Skin of body (tissue), 2 donors: ENCODE measurements around the gene IL17RB. TPM values are rescaled to one million over a fixed set of nuclear protein-coding genes. Genes with fewer than 3 reads are reported as not detected.

Source experiments
- DNase-seq: peaks from one replicate; lab custom pipeline; 2025; lab: John Stamatoyannopoulos, UW
- total RNA-seq: library from RNA; depleted of rRNA; stranded (reverse); fragments of >200 nt; gene quantifications from one replicate; pipeline ENCODE4 v1.2.3, GENCODE V29; 2014

Gene IL17RB
- total RNA-seq, 1 donor from 2014 or later = 1.4 TPM

DNA sequence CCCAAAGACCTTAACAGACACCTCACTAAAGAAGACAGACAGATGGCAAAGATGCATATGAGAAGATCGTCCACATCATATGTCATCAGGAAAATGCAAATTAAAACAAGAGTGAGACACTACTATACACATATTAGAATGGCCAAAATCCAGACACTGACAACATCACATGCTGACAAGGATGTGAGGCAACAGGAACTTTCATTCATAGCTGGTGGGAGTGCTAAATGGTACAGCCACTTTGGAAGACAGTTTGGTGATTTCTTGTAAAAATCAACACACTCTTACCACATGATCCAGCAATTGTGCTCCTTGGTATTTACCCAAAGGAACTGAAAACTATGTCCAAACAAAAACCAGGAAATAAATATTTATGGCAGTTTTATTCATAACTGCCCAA is 17.8 kb upstream of the IL17RB start:
- no peak for DNase-seq

DNA sequence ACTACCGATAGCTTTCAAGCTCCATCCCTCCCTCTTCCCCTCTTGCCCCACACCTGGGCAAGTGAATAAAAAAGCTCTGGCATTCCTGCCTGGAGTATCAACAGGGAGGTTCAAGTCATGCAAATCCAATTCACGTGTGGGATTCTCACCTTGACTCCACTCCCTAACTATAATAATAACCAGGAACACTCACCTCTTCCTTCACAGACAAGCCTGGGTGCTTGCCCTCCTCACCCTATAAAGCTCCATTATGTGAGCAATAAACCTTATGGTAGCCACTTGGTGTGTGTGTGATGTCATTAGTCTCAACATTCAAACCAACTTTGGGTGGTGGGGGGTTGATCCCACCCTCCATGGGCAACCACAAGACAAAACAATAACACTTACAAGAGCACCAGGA is 16.8 kb upstream of the IL17RB start:
- DNase-seq = no peak

DNA sequence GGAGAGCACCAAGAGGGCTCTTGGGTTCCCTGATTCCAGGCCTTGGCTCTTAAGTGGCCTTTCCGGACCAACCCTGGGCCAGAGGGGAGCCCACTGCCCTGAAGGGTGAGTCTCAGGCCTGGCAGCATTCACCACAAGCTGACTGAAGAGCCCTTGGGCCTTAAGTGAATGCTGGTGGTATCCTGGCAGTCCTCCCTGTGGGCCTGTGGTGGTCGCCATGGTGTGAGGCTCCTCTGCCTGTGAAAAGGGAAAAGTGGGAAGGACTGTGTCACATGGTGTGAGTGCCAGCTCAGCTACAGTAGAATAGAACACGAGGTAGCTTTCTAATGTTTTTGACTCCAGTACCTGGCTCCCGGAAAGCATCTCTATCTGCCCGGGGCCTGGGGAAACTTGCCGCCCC is 15.4 kb upstream of the IL17RB start:
- DNase-seq = no peak

DNA sequence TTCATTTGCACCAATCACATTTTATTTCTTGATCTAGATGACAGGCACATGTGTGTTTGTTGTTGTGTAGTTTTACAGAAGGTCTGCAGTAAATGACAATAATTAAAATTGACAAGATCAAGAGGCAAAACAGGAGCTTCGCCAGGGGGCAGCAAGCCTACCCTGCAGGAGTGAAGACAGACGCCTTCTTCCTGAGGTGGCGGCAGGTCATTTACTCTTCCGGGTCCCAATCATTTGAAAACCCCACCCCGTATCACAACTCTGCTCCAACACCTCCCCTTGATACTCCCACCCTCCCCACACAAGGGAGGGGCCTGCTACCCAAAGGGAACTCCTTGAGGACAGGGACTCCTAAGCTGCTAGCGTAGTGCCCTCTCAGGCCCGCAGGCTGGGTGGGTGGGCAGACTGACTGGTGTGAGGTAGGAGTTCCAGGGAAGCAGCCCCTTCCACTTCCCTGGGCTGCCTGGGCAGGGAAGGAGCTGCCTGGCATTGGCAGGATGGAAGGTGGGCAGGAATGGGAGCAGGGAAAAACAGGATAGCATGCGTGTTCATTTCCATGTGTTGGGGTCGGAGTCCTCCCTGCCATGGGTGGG is 13.2 kb upstream of the IL17RB start:
- DNase-seq = no peak

DNA sequence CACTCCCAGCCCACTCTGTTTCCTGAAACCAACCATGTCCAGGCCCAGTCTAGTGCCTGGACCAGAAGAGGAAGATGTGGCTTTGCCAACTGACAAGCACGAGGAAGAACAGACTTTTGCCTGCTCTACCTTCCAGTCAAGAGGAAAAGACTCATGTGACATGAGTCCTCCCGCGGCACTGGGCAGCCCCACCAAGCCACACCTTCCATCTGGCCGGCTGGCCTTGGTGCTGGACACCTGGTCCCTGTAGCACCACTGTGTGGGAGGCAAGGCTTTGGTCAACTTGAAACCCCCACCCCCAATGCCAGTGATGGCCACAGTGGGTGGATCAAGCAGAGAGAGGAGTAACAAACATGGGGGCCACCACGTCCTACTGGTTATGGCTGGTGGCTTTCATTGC is 12.7 kb upstream of the IL17RB start:
- DNase-seq = no peak

DNA sequence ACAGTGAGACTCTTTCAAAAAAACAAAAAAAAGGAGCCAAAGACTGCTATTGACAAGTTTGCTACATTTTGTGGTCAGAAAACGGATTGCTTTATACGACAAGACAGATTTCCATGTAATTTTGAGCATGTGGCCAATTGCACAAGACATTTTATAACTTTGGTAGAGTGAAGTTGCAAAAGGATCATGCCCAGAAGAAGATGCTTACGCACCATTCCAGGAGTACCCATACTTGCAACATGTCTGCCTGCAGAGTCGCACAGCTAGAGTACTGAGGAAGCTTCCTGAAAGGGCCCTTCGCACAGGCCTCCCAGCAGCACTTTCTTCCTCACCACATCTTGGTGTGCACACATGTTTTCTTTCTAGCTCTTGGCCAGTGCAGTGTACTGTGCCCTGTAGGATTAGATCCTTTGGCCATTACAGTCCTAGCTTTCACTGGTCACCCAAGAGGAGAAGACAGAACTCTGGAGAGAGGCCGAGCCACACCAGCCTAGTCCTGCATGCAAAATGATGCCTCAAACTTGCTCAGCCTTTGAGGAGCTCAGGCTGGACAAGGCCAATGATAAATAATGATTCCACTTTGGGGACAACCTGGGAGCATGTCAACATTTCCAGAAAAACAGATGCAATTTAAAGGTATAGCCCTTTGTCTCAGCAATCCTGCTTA is 11.8 kb upstream of the IL17RB start:
- DNase-seq = no peak

DNA sequence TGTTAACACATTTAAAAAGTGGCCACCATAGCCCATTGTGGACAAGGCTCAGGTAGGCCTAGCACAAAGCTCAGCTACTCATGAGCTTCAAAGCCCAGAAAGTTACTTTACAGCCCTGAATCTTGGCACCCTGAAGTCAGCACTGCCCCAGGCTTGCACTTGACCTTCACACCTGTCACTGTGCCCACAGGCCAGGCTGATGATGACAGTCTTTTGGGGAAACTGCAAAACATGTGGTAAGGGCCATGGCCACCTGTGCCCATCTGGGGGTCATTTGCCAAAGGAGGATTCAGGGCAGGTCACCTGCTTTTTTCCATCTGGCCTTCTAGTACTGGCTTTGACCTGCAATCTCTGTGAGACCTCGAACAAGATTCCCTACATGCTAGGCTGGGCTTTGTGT is 11.1 kb upstream of the IL17RB start:
- DNase-seq = no peak

DNA sequence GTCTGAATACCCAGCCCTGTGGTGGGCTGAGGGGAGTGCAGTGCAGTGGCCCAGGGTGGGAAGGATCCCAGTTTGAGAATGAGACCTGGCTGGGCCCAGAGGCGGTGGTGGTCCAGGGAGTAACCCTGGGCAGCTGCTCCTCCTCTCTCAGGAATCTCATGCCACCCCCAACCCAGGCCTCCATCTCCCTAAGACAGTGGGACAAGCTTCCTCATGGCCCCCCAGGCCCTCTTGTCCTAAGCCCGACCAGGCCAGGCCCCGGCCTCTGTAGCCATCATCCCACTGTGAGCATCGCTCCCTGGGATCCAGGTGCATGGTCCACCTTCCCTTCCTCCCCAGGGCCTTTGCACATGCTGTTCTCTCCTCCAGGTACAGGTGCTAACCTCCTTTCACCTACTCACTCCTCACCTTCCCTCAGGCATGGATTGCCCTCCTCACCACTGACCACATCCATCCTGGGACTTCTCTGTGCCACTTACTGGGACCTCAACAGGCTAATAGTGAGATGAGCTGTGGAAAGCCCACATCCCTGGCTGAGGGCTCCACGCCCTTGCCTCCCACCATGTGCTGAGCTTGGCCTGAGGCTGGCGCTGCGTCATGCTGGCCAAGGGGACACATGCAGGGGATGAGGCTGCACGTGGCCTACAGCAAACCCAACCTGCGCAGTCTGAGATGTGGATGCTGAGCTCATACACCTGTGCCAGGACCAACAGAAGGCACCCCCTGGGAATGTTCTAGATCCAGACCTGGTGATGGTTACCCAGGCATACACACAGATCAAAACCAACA is 10.1 kb upstream of the IL17RB start:
- DNase-seq = no peak

DNA sequence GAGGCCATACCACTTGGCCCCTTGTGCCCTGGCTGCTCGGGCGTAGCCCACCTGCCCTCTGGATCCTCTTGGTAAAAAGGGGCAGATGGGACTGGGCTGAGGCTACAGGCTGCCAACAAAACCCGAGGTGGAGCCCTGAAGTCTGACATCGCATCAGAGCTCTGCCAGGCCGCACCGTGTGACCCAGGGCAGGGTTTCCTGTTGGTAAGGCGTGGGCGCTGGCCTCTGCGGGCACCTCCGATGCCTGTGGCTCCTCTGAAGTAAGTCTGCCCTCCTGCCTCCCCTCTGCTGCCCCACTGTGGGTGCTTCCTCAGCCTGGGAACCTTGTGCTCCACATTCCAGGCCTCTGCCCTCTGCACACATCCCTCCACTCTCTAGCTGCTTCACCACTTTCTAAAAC is 9.0 kb upstream of the IL17RB start:
- DNase-seq = no peak

DNA sequence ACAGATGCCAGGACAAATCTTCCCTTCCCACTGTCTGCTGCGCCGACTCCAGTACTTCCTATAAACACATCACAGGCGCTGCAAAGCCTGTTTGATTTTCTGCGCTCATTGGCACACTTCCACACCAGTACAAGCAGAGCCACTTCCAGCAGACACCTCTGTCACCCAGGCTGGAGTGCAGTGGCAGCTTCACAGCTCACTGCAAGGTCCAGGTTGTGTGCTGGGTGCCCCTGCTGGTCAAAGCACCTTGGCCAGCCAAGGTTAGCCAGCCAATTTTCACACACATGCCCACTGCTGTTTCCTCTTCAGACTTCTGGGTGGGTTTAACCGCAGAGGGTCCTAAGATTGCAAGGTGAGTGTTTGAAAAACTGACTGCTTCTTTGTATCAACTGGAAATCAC is 5.1 kb upstream of the IL17RB start:
- no peak for DNase-seq

DNA sequence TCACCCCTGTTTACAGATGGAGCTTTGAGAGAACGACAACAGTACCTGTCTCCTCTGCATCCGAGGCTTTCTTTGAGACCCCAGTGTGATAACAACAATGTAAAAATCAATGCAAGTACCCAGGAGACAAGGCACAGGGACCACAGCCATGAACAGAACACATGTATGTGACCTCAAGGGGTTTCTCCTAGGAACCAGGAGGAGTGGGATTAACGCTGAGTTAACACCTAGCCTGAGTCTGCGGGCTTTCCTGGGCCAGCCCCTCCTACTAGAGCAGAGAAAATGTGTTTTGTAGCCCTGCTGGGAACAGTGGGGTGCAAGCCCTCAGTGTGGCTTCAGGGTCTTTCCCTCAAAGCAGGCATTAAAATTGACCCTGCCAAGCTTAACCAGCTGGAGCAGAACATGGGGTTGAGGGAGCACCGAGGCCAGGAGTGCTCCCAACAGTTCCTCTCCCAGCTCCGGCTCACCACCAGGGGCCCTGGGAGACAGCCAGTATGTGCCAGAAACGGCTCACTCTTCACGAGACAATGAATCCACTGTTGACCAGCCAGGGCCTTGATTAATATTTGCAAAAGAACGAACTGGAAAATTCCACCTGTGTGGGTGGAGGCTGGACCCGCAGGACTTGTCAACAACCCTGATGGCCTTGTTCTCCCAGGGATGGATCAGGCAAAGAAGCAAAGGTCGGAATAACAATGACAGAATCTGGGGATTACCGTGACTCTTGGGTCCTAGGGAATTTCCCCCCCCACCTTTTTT is 3.8 kb upstream of the IL17RB start:
- no peak for DNase-seq

DNA sequence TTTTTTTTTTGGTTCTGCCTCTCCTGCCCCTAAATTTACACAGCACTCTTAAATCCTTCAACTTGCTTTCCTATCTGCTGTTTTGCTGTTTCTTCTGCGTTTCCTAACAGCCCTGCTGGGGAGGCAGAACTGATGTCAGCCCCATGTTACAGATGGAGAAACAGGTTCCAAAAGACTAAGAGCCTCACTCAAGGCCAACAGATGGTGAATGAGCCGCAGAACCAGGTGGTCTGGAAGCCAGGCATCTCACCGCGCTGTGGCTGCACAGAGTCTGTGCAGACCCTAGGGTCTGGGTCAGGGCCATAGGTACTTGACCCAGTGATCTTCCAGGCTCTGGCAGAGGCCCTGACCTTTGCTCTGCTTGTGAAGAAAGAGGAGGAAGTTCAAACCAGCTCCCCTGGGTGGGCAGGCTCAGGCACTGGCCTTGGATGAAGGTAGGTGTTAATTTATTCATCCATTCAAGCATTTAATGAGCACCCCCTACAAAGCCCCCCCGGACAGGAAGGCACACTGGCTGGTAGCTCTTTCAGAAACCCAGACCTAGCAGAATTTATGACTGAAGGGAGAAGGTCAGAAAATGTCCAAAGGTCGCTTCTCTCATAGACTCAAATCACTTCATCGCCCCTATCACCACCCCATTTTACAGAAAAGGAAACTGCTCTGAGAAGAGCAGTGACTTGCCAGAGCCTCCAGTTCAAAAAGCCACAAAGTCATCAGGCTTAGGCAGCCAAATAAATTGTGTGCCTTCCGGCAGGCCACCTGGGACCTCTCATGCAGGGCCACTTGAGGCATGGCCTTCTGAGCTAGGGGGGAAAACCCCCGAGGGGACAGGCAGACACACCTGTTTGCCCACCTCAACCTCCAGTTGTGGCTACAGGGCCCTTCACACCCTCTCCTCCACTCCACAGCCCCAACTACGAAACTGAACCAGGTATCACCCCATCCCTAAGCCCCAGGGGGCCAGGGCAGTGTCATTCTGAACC is 2.9 kb upstream of the IL17RB start:
- no peak for DNase-seq

DNA sequence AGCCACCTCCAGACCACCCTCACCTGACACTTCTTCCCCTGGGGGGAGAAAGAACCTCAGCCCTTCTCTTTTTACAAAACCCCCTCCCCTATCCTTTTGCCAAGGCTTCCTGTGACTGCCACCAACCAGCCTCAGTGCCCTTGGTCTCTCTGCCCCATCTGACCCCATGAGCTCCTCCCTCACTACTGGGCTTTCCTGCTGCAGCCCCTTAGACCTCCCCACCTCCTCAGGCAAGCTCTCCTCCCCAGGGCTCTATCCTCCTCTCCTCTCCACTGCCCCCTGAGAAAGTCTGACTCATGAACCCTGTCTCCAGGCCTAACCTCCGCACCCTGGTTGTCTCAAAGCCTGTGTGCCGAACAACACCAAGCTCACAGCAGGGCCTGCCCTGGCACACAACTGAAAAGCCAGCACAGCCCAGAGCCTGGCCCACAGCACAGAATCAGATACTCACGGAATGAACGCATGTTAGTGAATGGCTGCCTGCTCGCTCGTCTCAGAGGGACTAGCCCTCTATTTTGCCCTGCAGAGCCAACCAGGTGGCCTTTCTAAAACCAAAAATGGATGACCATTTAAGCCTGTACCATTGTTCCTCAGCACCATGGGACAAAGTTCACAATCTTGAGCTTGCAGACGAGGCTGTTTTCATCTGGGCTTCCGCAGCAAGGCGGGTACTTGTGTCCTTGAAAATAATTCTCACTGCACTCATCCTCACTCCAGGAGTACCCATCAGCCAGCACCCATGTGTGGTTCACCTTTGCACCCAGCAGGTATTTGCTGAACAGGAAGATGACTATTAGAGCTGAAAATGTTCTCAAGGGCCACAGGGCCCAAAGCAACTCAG is 1.9 kb upstream of the IL17RB start:
- no peak for DNase-seq

DNA sequence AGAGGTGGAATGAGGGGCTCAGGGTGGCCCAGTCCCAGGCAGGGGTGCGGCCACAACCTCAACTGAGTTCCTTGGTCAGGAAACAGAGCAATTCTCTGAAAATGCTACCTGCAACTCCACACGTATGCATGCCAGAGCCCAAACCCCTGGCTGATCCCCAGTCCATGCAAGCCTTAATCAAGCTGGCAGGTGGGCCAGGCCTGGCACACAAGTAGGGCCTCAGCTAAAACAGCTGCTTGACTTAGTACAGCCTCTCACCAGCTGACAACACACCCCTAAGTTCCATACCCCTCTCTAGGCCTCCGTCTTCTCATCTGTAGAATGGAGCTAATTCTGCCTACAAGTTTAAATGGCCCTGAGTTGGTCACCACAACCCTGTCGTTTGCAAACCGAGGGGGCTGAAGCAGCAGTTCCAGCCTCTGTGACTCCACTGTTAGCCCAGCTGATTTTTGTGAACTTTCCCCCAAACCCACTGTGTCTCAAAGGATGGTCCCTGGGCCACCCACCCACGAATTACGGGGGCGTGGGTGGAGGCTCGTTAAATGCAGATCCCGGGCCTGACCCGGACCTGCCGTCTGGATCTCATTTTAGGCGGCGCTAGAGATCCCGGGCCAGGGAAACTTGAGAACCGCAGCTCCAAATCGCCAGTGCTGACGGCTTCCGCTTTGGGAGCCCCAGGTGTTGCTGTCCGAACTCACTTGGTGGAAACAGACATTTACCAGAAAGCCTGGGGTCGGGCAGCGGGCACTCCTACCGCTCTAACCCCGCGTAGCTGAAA is 1.1 kb upstream of the IL17RB start:
- no peak for DNase-seq

DNA sequence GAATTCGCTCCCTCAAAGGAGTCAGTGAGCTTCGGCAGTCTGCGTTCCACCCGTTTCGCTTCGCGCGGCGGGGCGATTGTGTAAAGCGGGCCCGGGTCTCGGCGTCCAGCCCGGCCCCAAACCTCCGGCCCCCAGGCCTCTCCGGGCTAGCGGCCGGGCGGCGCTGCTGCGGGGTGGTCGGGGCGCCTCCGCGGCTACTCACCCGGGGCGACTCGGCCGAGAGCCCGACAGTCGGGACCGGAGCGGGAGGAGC is 561 bp upstream of the IL17RB start:
- DNase-seq = no peak

DNA sequence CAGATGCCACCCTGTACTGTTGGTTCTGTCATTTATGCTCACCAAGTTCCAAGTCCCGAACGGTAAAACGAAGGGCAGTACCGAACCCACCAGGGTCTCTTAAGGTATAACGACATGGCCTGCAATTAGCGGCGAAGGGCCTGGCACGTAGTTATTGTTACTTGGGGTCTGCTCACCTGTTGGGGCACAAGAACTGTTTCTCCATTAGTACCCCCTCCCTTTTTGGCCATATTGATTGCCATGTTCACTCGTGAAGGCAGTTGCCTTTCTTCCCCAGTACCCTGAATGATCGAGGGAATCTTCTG is 435 bp downstream of the IL17RB start:
- DNase-seq = no peak

DNA sequence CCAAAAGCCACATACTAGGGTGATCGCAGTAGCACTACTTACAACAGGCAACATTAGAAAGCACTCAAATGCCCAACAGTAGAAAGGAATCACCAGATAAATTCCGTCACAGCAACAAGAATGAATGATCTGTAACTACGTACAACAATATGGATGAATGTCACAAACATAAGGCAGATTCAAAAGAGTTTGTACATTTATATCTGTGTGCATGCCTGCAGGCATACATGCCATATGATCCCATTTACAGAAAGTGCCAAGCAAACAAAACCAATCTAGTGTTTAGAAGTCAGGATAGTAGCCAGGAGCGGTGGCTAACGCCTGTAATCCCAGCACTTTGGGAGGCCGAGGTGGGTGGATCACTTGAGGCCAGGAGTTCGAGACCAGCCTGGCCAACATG is 3.5 kb downstream of the IL17RB start:
- no peak for DNase-seq

DNA sequence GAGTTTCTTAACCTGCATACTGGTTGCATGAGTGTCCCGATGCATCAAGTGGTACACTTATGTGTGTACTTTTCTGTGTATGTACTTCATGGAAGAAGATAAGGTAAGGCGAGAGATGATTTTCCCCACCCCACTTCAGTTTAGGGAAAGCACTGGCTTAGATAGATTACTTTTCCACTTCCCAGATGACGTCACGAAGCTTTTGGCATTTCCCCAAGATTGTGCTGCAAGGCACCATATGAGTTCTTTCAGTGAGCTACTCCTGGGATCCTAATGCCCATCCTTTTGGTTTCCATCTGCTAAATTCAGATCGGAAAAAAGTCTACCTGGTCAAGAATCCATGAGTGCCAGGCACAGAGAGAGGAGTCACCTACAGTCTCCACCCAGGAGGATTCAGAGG is 4.5 kb downstream of the IL17RB start:
- no peak for DNase-seq

DNA sequence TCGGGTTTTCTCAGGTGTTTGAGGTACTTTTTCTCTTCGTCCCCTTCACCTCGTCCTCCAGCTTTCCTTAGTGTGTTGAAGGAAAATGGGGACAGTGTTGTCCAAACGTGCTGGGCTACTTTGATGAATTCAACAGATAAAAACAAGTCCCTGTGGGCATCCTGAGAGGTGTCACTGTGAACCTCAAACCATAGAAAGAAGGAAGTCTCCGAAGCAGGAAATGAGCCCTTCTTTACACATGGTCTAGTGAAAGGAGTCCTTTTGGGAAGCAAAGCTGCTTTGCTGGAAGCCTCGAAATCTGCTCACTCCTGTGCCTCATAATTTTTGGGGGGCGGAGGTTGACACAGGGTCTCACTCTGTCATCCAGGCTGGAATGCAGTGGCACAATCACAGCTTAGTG is 10.6 kb downstream of the IL17RB start:
- no peak for DNase-seq
